Stimulated activated CD4-positive, alpha-beta T cell treated with anti-CD3 and anti-CD28 coated beads, Interleukin-1b, Interleukin-23, amount 100 ng/mL, for 1 hour (primary cell): ENCODE measurements around the gene POU2AF1.
"Not testable (repeated sequence)": the region's sequence is repeated elsewhere in the genome, so short reads cannot be mapped to it uniquely, and the experiment has no call there.

Source experiments
- DNase-seq, 2 donors: peaks; one replicate each; pipeline ENCODE4 v3.0.0-alpha.2; 2020; ENCODE audit warnings: low read depth in 2 of 2

The POU2AF1 gene

DNA sequence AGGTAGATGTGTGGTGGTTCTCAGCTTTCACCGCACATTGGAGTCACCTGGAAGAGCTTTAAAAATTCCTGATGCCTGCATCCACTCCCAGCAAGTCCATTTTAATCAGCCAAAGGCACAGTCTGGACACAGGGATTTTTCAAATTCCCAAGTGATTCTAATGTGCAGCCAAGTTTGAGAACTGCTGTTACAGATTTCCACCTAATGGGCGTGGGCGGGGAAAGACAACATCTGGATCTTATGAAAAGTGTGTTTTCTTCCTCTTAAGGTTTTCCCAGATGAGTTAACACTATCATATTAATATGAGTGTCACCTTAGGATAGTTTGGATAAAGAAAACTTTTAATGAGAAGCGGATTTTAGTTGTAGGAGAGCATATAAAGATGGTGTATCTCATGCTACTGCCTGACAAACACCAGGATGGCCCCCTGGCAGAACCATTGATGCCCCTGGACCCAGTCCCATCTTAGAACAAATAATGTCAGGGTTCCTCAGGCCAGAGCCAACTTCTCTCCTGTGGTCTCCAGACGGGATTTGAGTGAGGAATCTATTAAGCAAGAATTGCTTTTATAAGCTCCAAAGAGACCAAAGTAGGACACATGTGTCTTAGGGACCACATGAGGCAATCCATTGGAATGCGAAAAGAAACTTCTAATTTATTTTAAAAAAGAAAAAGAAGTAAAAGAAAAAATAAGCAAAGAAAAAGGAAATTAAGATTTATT, 31.9 kb downstream of the POU2AF1 start:
- no peak for DNase-seq

DNA sequence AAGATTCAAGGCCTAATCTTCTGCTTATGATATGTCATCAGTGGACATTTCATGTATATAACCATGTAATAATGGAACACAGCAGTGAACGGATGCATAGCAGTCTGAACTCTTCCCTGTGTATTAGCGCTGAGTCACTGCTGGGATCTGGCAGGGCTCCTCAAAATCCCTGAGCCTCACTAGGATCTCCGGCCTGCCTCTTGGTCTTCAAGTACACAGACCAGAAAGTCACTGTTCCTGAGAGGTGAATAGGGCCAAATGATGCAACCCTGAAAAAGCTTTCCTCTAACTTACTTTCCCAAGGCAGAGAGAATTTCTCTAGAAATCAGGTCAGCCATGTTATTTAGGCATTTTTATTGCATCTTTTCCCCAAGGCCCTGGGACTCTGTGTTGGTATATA, 35.0 kb downstream of the POU2AF1 start:
- no peak for DNase-seq

DNA sequence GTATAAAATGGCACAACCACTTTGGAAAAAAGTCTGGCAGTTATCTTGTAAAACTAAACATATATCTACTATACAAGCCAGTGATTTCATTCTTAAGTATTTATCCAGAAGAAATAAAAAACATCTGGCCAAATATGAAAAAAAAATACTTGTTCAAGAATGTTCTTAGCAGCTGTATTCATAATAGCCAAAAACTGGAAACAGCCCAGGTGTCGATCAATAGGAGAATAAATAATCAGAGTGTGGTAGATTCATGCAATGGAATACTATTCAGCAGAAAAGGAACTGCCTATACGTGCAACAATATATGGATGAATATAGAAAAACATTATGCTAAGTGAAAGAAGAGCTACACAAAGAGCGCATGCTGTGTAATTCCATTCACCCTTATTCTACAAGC, 36.7 kb downstream of the POU2AF1 start:
- no peak for DNase-seq

DNA sequence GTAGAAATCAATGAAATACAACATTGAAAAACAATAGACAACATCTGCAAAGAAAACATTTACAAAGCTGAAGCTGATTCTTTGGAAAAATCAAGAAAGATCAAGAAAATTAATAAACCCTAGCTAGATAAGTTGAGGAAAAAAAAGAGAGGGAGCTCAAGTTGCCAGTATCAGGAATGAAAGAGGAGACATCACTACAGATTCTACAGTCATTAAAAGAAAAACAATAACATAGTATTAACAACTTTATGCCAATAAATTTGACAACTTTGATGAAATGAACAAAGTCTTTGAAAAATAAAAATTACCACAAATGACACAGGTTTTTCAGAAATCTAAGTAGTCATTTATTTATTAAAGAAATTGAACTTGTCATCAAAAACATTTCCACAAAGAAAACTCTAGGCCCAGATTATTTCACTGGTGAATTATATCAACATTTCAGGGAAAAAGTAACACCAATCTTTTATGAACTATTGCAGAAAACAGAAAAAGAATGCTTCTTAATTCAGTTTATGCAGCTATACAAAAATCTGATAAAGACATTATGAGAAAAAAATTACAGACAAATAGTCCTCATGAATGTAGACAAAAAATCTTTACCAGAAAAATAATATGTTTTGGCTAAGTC, 39.2 kb downstream of the POU2AF1 start:
- no peak for DNase-seq

DNA sequence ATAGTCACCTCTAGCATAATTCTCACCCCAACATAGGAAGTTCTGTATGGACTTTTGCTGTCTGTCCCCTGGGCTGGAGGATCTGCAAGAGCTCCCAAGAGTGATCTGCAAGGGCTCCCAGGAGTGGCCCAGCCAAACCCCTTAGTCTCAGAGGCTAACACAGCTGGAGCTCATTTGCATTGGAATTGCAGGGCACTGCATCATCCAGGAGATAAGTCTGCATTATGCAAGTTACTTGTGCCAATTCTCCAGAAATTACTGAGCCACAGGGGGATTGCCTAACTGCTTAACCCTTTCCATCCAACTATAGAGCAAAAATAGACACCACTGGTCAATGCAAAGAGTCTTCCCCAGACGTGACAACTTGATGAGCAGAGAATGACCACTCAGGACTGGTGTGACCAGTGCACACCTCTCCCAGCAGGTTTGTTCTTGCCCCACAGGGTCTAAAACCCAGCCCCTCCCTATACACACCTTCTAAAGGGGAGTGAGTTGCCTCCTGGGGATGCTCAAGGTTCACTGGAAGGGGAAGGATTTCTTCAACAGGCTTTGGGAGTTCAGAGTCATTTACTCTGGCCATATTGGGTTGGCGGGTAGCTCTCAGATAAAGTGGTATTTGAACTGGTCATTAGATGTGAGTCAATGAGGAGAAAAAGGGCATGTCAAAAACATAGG, 42.4 kb downstream of the POU2AF1 start:
- DNase-seq = no peak

DNA sequence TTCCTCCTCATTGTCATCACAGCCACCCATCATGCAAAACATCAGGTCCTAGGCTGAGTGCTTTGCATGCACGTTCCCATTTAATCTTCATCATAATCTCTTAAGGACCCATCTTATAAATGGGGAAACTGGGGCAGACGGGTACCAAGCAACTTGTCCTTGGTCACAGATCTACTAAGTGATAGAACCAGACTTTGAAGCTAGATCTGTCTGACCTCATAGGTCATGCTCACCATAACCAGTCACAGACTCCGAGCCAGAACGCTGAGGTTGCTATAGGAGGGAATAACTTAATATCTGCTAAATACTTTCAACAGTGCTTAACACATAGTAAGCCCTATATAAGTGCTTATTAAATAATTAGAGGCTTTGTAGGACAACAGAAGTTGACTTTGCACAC, 43.0 kb downstream of the POU2AF1 start:
- no peak for DNase-seq

DNA sequence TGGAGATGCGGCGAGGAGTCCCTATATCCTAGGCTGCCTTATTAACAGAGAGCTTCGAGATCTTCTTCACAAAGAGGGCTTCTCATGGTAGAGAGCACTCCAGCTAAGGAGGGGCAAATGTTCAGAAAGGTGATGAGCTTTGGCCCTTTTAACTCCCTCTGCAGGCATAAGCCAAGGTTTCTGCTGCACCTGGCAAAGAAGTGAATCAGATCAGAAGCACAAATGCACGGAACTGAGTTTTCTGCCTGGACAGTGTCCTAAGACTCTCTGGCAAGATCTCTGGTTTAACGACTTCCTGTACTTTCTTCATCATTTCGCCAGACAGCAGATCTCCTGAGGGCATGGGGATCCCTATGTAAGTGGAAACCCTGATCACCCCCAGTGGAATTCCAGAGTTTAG, 43.5 kb downstream of the POU2AF1 start:
- DNase-seq = no peak

DNA sequence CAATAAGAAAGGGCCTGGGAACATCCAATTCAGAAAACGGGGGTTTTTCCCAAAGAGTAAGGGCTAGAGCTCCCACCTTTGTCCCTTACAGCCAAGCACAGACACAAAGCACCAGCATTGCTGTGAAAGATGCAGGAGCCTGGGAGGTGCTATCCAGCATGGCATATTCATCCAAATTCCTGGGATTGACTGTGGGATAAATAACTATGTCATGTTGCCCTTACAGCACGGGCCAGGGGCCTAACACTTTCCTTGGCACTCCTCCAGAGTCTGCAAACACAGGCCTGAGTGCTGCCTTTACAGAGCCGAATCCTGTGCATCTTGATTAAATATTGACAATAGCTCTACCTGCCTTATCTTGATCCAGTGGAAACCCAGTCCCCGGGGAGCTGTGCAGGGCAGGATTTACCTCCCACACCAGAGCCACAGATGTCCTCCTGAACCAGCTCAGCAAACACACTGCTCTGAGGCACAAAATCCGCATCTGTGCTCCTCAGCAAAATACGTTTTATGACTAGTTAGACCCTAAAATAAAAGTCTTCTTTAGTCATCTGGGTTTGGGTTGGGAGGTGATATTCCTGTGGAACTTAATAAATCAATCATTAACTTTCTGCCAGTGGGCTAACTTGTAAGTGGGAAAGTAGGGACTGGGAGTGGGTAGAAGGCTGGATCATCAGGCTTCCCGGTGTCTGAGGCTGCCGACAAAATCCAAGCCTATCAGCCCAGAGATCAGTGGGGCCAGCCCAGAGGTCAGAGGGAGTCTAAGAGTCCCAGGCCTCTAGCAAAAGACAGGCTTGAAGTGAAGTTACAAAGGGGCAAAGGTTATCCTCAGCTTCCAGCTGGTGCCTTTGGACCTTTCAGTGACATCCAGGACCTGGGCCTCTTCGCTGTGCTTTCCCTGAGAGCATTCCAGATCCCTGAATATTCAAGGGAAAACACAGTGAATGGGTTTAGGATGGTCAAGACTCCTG, 44.3 kb downstream of the POU2AF1 start:
- DNase-seq = no peak

DNA sequence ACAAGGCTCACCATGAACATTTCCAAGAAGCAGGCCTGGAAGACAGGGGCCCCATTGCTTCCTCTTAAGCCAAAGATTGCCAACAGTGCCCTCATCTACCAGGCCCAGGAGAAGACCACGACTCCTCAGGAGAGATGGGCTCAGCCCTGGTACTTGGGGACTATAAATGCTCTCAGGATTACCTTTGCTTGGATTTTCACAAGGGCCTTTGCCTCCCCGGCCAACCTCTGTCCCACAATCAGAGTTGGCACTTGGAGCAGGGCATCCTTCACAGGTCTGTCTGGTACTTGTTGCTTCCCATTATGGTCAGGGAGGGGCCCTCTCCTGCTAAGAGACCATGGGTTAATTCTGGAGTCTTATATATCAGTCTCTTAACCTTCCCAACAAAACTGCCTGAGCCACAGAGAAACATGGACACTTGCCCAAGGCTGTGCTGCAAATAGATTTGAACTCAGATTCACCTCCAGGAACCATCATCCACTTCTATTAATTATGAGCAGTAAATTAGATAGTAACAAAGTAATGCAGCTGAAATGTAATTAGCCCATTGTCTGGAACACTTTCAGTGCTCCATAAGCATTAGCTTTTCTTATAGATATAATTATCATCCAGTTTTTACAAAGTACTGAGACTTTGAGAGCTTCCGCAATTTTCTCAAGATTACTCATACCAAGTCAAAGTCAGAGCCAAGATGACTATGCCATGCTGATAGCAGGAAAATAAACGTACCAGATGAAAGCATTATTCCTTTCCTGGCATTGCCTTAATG, 47.2 kb downstream of the POU2AF1 start:
- DNase-seq = no peak

DNA sequence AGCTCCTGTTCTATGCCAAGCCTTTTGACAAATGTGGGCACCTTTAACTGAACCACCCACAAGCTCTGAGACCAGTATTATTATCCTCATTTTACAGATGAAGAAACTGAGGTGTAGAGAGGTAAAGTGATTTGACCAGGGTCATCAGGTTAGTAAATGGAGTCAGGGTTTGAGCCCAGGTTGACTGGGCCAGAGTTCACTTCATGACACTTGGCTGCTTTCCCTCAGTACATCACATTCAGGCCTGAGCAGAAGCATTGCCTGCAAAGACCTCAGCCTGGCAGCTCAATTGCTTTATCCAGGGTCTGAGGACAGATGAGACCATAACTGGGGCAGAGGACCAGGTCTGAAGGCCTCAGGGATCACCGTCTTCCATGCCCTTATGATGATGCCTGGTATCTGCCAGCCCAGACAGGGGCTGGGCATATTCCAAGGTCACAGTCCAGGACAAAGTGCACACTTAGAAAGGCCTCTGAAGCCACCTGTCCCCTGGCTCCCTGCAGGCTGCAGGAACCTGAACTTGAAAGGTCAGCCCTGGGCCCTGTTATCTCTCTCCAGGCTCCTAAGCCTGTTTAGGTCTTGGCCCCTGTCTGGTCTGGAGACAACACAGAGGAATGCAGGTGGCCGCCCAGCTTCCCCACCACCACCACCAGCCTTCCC, 48.7 kb downstream of the POU2AF1 start:
- no peak for DNase-seq

DNA sequence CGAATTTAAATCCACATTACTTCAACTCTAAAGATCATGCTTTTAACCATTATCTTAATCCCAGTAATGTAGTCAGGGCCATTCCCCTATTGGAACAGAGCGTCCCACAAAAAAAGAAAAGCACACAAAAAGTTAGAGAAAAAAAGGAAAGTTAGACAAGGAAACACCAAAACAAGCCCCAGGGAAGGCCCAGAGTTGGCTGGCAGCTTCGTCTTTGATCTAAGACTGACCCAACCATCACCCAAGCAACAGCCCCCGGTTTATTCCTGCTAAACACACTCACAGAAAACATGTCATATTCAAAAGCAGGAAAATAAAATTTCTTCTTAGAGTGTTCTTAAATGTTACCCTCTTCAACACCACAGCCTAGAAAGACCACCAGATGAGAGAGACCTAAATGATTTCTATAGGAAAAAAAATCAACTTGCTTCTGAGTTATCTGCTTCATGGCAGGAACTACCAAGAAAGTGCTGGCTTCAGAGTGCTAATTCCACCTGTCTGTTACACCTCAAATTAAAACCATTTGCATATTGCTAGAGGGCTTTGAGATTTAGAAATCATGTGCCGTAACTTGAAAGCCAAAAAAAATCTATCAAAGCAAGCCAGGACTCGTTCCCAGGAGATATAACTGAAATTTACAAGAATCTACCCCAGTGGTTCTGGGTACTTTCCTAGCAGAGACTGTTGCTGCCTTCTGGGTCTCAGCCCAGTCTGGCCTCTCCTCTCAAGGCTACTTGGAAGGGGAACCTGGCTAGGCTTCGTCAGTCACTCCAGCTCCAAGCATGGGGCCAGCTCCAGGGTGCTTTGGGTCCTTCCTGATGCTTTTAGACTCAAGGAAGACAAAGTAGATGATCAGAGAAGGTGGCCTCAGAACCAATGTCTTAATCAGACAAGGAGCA, 49.5 kb downstream of the POU2AF1 start:
- DNase-seq = no peak

DNA sequence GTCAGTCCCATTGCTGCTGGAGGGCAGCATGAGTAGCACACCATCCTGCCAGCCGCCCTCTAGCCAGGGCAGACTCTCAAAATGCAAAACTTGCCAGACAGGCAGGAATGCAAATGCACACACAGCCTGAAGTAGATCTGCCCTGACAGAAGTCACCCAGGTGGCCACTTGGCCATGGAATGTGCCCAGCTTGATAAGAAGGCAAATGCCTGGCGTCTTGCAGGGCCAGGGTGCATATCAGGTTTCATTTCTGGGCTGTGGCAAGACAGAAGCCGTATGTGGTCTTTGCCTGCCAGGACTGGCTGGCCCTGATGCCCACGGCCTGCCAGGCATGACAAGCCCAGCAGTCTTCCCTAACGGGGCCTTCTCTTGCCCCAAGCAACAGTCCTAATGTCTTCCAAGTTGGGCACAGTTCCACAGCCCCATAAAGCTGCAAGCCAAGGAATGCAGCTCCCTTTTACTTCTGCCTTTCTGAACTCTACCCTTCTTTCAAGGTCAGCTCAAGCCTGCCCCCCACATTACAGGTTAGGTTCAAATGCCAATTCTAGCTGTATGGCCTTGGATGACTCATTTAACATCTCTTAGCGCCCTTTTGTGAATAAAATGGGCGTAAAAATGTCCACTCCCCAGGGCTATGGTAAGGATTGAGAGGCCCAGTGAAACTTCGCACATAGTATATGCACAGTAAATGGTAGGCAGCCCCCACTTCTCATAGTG, 51.0 kb downstream of the POU2AF1 start:
- DNase-seq = no peak

DNA sequence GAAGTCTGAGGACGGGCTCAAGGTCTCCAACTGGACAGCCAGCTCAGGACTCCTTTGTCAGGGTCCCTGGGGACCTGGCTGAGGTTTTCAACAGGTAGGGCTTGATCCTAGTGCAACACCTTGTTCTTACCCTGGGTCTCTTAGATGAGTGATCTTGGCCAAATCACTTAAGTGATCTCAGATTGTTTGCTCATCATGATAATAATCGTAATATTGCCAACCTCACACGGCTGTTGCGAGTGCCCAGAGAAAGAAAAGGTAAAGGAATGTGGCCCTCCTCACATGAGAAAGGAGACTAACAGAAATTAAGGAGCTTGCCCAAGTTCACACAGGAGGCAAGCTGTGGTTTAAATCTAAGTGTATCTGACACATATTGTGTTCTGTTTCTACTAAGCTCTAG, 52.3 kb downstream of the POU2AF1 start:
- DNase-seq = no peak

DNA sequence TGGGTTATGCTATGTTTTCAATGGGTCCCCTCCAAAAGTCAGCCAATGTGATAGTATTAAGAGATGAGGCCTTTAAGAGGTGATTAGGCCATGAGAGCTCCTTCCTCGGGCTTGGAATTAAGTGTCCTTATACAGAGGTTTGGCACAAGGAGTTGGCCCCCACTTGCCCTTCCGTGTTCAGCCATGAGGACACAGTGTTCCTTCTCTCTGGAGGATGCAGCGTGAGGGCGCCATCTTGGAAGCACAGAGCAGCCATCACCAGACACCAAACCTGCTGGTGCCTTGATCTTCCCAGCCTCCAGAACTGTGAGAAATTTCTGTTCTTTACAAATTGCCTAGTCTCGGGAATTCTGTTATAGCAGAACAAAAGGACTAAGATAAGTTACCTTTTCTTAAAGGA, 53.8 kb downstream of the POU2AF1 start:
- DNase-seq = no peak

DNA sequence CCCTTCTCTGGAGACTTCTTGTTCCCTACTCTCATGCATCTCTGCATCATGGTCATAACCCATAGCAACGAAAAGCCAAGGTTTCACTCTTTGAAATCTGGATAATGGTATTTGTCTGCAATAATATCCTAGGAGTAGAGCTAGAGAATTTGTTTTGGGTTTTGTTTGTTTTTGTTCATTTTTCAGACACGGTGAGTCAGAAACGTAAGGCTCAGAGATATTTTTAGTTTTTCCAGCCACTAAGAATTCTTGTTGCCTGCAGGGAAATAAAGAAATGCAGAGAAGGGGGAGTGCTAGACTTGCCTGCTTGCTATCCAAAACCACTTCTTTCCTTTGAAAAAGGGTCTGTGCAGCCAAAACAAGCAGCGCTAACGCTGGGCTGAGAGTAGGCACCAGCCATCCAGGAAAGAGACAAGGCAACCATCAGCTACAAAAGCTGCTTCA, 54.8 kb downstream of the POU2AF1 start:
- no peak for DNase-seq

DNA sequence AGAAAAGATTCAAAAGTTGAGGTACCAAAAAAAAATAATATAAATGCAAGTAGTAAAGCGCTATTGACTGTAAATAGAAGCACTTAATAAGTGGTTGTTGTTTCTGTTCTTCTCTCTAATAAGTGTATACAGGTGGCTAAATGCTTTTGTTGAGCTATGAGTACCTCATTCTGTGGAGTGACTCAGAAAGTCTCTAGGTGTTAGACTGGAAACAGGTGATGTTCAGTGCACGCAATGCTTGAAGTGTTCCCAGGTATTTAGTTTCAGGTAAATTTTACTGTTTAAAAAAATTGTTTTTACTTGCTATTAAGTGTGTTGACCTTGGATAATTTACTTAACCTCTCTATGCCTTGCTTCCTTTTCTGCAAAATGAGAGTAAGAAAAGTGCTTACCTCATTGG, 56.5 kb downstream of the POU2AF1 start:
- DNase-seq = no peak

DNA sequence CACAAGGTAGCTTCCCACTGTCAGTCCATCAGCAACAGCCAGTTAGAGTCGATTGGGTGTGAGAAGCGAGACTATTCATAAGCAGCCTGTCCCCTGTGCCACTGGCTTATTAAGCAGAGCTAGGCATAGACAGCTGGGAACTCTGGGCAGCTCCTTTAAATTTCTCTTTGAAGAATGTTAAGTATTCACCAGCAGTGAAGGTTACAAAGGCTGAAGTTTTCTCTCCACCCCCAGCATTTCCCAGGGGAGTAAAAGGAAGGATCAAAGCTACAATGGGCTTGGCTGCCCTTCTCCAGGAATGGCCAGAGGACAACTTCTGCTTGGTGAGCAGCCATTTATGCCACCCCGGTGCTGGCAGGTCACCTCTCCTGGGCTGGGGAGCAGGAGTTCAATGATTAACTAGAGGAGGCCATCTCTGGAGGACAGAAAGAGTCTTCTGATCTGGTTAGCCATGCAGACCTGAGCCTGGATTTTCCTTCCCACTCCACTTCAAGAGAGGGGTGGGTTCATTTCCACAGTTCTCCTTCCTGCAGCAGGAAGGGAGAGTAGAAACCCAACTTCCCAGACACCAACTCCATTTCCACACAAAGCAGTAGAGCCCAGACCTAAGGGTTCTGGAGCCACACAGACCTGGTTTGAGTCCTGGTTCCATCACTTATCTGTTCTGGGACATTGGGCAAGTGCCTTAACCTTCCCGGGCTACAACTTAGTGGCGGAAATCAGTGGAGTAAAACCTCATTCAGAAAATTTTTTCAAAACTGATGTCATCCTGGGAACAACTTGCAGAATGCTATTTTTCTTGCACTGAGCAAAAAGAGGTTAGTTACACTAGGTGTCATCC, 58.1 kb downstream of the POU2AF1 start:
- DNase-seq = no peak

DNA sequence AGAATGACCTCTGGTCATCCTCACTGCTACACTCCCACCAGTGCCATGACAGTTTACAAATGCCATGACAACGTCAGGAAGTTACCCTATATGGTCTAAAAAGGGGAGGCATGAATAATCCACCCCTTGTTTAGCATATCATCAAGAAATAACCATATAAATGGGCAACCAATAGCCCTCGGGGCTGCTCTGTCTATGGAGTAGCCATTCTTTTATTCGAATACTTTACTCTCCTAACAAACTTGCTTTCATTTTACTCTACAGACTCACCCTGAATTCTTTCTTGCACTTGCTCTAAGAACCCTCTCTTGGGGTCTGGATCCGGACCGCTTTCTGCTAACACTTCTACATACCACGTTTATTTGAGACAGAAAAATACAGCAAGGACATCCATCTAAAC, 58.9 kb downstream of the POU2AF1 start:
- DNase-seq = not testable (repeated sequence)
